Stimulated activated CD4-positive, alpha-beta T cell treated with anti-CD3 and anti-CD28 coated beads, Interleukin-2, amount 100 ng/mL, for 24 hours (primary cell): Measurements from ENCODE around the gene HEXIM1.
"Not testable (repeated sequence)": the region's sequence is repeated elsewhere in the genome, so short reads cannot be mapped to it uniquely, and the experiment has no call there.

Experiments
- DNase-seq, 2 donors: peaks; one replicate each; pipeline ENCODE4 v3.0.0-alpha.2; 2020

The HEXIM1 gene

DNA sequence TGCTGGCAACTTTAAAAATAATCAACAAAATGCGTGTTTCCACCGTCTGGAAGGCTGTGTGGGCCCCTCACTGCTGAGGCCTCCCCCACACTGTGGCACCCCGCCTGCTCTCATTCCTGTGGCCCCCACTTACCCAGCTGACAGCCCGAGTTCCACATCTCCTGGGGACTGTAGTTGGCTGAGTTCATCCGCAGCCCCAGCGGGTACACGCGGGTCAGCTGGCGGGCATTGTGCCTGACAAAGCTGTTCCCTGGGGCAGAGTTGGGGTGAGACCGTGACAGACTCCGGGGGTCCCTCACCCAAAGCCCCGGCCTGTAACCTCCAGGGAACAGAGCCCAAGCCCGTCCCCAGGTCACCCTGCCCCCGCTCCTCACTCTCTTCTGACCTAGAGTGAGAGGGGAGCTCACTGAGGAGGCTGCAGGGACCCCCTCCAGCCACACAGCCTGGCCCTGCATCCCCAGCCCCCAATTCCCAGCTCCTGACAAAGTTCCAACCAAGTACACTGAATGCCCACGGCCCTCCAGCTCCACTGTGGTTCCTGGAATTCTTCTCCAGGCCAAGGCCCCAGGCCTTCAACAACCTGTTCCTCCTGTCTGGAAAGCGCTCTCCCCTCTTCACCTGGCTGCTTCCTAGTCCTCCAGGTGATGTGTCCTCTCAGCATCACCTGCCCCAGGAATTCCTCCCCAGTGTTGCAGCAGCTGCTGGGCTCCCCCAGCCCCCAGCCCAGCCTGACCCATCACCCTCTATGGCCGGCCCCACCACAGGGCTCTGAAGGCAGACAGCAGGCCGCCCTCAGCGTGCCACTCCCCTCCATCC lies 34.0 kb upstream of the HEXIM1 start:
- DNase-seq = no peak

DNA sequence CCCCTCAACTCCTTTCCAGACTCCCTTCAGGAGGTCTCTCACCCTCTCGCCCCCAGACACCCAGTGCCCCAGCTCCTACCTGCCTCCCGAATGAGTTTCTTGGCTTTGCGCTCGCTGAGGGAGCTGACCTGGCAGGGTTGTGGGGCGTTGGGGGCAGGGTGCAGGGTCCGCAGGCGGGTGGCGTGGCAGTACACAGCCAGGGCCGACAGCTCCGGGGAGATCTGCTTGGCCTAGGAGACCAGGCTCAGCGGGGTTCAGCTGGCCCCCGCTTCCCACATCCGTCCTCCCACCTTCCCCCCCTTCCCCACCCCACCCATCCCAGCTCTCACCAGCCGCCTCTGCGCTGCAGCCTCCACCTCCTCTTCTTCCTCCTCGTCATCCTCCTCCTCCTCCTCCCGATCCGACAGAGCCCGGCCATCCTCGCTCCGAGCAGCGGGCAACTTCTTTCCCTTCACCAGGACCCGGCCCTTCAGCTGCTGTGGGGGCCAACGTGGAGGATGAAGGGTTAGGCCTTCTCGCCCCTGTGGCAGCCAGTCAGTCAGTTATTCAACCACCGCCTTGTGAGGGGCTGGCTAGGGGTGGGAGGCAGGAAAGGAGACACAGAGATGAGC lies 33.2 kb upstream of the HEXIM1 start:
- no peak for DNase-seq

DNA sequence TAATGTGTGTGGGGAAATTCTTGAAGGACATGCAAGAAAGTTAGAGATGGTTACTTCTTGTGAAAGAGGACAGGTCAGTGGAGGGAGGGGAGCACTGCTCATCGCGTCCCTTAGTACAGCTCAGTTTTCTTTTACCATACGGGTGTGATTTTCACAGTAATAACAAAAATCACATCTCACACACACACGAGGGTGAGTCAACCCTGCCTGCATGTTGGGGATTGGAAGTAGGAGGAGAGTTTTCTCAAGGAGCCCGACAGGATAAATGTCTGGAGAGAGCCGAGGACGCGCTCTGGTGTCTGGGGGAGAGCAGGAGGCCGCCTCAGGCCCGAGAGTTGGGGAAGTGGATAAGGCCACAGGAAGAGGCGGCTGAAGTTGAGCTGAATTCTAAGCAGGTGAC lies 32.4 kb upstream of the HEXIM1 start:
- no peak for DNase-seq

DNA sequence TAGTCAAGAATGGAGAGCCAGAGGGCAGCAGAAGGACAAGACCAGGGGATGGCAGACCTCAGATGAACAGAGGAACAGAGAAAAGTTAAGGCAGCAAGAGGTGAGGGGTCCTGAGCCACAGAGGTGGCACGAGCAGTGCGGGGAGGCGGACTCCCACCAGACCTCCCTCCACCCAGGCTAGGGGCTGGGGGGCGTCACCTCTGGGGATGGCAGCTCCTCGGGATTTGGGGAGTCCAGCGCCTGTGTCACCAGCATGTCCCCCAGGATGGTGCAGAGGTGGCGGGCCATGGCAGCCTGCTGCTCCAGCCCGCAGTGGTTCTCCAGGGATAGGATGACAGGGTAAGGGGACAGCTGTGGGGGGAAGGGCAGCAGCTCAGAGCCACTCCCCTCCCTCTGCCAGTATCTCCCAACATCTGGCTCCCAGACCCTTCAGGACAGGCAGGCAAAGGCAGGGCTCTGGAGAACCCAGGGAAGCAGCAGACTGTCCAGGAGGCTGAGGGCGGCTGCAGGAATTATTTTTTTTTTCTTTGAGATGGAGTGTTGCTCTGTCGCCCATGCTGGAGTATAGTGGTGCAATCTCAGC lies 31.8 kb upstream of the HEXIM1 start:
- DNase-seq = no peak

DNA sequence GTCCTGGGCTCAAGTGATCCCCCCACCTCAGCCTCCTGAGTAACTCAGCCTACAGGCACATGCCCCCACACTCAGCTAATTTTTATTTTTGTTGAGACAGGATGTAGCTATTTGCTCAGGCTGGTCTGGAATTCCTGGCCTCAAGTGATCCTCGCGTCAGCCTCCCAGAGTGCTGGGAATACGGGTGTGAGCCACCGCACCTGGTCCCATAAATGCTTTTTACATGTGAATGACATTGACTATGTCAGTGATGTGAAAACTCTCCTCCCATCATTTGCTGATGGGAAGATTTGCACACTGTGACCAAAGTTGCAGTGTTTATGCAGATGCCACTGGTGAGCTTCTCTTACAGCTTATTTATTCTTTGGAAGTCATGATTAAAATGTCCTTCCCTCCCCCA lies 30.9 kb upstream of the HEXIM1 start:
- no peak for DNase-seq

DNA sequence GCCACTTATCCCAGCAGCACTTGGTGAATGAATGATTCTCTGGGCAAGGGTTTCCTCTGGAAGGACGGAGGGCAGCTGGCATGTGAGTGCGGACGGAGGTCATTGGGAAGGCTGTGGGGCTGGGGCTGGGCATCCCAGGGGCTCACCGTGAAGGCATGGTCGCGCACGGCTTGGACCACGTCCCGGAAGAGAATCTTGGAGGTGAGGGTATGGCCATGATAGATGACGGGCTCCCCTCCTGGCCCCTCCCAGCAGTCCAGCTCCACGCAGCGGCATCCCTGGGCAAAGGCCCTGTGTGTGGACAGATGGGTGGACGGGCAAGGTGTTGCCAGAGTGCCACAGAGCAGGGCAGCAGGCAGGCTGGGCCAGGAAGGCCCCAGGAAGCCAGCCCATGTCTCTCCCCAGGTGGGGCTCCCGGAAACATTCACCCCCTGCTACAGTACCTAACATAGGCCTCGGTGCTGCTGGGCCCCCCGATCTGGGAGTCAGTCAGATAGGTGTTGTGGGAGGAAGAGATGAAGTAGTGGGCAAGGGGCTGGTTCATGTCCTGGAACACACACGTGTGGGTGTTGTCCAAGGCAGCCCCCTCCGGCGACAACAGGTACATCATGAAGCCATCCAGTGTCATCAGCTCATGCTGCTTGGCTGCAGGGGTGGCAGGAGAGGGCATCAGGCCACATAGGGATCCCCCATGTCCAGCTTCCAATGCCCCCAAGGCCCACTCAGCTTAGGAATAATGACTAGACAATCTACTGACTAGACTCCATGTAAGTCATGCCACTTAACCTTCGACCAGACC lies 30.2 kb upstream of the HEXIM1 start:
- DNase-seq = no peak

DNA sequence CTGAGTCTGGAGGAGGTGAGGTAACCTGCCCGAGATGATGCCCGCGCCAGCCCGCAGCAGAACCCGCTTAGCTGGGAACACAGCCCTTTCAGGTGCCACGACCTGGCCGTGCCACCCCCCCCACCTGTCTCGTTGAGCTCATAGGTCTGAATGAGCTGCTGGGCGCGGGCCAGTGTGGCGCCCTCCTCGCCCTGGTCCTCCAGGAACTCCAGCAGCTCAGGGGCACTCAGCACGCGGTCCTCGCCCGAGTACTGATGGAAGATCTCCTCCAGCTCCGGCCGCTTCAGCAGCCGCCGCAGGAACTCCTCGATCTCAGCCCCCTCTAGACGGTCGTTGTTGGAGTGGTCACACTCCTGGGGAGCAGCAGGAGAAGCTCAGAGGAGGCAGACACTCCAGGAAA lies 29.6 kb upstream of the HEXIM1 start:
- DNase-seq = no peak

DNA sequence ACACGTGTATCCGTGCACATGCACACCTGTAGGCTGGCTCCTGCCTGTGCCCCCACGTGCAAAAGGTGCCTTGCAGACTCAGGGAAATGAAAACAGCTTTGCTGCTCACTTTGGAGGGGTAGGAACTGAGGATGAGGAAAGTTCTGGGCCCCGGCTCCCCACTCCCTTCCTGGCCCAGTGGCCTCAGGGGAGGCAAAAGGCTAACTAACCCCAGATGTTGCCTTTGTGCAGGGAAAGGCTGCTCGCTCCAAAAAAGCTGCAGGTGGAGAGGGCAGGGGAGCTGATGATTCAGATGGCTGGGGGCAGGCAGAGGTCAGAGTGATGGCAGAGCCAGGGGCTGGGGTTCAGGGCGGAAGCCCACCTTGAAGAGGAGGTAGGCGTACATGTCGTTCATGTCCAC lies 28.3 kb upstream of the HEXIM1 start:
- no peak for DNase-seq

DNA sequence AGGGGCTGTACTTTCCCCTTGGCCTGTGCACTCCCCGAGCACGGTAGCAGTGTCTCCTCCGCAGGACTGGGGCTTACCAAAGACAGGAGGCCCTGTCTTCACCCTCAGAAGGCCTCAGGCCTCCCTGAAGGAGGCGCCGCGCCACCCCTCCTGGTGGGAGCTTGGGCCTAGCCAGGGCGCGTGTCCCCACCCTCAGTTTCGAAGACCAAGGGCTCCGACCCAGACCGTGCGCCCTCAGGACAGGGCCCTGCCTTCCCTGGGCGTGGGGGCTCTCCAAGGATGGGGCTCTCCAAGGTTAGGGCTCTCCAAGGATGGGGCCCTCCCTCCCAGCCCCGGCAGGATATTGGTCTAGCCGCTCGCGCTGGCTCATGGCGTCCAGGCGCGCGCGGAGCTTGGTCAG lies 27.7 kb upstream of the HEXIM1 start:
- DNase-seq = no peak

DNA sequence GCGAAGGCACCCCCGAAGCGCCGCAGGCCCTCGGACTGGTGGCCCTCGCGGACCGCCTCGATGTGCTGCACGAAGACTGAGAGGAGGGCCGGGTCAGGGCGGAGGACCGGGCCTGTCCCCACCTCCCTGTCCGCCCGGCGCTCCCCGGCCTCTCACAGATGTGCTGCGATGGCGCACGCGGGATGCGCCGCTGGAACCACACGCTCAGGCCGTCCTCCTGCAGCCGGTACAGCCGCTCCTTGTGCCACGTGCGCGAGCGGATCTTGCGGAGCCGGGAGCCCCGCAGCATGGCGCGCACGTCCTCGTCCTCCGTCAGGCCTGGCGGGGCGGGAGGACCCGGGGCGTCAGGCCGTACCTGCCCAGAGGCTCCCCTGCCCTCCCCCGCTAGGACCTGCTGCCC lies 27.2 kb upstream of the HEXIM1 start:
- no peak for DNase-seq

DNA sequence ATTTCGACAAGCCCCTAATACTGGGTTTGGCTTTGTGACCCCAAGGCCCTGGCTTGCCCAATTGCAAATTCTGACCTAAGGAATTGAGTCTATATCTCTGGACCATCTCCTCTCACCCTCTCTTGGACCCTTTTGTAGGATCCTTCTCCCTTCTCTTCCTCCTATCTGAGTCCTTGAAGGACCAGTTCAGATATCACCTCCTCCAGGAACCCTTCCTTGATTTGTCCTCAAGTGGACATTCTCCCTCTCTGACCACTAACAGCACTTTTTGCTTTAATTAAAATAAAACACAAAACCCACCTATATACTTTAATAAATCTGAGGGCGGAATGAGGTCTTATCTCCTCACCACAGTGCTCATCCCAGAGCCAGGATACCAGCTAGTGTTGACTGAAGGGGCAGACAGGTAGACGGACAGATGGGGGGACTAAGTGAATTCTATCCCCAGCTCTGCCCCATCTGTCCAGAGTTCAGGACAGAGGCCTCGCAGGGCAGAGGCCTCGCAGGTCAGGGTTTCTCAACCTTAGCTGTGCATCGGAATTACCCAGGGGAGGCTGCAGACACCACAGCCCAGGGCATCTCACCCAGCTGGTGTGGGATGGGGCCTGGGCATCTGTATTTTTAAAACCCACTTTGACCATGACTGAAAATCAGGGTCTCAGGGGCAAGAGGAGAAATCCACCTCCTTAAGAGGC lies 25.1 kb upstream of the HEXIM1 start:
- DNase-seq = no peak

DNA sequence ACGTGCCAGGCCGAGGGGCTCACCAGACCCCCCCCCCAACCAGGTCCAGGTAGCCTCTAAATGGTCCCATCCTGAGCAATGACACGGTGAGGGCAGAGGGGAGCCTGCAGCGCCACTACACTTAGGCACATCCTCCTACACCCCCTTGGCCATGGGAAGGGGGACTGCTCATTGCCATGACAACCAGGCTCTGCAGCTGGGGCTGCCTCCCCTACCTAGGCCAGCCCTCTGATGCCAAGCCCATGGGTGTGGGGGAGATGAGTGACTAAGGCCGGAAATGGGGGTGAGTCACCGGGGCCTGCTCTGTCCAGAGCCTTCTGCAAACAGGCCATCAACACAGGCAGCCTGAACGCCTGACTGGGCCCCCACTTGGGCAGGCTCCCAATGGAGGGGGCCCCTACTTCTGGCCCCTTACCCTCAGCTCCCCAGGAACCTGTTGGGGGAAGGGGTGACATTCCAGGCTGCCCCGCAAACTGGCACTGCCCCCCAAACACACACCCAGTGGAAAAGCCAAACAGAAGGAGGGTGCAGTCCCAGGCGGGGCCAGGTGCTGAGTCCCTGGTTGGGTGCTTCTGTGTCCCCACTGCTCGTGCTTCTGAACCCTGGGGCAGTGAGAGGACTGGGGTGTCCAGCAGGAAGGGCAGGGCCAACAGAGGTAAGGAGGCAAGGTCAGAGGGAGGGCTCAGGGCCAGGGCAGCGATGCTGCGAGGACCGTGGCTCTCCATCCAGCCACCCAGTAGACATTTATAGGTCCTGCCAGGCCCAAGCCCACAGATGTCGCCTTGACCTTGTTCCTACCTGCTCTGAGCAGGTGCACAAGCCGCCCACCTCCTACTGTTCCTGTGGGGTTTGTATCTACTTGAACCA lies 24.1 kb upstream of the HEXIM1 start:
- DNase-seq = peak in 1 of 2 donors; percentile 15

DNA sequence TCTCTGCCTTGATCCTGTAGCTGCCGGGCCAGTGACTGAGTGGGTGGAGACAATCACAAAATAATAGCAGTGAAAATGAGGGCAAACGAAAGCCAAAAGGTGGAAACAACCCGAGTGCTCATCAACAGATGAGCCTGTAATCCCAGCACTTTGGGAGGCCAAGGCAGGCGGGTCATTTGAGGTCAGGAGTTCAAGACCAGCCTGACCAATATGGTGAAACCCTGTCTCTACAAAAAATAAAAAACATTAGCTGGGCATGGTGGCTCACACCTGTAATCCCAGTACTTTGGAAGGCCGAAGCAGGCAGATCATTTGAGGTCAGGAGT lies 23.5 kb upstream of the HEXIM1 start:
- not testable (repeated sequence) for DNase-seq

DNA sequence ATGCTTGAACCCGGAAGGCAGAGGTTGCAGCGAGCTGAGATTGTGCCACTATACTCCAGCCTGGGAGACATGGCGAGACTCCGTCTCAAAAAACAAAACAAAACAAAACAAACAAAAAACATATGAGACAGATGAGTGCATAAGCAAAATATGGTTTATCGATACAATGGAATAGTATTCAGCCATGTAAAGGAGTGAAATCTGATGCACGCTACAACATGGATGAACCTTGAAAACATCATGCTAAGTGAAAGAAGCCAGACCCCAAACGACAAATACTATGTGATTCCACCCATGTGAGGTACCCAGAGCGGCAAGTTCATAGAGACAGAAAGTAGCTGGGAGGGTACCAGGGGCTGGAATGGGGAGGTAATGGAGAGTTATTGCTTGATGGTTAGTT lies 22.8 kb upstream of the HEXIM1 start:
- no peak for DNase-seq

DNA sequence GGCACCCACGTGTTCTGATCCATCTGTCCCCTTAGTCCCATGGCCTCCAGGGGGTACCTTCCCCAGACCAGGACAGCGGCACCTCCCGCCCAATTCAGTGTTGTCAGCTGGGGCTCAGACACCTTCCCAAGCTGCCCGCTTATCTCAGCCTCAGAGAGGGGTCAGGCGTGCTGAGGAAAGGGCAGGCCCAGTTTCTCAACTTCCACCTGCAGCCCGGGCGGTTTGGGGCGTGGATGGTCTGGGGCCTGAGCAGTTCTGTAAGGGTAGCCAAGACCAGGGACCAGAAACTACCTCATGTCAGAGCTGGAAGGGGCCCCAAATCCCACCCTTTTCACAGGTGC lies 21.1 kb upstream of the HEXIM1 start:
- DNase-seq = no peak

DNA sequence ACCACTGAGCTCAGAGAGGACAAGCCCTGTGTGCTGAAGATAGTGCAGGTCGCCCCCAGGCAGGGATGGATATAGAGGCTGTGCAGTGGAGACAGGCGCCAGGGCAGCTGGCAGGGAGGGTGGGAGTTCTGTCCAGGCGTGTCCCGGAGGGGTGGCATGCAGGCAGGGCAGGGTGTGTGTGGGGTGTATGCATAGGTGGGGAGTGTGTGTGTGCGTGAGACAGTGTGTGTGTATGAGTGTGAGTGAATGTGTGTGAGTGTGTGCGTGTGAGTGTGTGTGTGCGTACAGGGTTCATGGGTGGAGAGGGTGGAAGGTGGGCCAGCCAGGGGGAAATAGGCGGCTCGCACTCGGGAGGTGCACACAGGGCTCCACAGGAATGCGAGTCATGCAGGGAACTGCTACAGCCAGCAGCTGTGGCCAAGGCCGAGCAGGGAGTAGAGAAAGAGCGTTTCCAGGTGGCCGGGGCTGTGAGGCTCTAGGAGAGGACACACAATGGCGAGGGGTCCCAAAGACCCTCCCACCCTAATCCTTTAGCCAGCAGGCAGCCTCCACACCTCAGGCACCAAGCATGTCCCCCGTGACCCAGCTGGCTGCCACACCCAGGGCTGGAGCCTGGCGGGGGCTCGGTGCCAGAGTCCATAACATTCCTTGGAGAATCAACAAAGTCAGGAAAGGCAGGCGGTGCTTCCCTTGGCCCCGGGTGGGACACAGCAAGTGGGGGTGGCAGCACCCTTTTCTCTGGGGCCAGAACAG lies 20.6 kb upstream of the HEXIM1 start:
- no peak for DNase-seq

DNA sequence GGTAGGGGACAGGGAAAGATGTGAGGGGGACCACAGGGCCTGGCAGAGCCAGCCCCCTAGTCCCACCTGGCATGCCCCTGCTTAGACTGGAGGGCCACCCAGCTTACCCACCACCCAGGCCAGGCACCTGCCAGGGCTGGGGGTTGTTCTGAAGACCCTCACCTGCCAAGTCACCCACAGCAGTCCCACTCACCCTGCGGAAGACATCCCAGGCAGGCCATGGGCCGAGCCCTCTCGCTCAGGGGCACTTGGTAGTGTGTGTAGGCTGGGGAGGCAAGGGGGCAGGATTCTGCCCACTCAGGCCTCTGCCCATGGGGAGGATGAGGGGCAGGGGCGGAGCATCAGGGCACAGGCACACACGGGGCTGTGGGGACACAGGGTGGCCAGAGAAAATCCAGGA lies 19.9 kb upstream of the HEXIM1 start:
- DNase-seq = no peak

DNA sequence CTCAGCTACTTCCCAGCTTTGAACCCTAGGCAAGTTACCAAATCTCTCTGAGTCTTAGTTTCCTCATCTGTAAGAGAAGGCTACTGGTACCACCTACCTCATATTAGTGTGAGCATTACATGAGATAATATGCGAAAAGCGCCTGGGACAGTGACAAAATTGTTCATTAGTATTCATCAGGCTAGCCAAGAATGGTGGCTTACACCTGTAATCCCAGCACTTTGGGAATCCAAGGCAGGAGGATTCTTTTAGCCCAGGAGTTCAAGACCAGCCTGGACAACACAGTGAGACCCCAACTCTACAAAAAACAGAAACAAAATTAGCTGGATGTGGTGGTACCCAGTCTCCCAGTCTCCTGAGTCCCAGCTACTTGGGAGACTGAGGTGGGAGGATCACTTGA lies 19.3 kb upstream of the HEXIM1 start:
- DNase-seq = no peak

DNA sequence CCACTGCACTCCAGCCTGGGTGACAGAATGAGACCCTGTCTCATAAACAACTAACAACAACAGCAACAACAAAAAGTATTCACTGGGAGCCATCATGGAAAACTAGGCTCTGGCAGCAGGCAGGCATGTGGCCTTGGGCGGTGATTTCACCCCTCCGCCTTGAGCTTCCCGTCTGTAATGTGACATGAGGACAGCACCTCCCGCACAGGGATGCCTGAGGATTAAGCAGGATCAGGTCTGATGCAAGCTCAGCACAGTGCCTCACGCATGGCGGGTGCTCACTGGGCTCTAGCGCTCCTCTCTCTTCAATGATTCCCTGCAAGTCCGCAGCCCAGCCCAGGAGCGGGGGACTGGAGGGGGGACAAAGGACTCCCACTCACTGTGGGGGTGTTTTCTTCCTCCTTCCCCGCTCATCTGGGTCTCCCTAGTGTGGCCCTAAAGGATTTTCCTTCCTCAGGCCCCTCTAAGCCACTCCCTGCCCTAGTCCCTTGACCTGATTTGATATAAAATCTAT lies 18.8 kb upstream of the HEXIM1 start:
- no peak for DNase-seq

DNA sequence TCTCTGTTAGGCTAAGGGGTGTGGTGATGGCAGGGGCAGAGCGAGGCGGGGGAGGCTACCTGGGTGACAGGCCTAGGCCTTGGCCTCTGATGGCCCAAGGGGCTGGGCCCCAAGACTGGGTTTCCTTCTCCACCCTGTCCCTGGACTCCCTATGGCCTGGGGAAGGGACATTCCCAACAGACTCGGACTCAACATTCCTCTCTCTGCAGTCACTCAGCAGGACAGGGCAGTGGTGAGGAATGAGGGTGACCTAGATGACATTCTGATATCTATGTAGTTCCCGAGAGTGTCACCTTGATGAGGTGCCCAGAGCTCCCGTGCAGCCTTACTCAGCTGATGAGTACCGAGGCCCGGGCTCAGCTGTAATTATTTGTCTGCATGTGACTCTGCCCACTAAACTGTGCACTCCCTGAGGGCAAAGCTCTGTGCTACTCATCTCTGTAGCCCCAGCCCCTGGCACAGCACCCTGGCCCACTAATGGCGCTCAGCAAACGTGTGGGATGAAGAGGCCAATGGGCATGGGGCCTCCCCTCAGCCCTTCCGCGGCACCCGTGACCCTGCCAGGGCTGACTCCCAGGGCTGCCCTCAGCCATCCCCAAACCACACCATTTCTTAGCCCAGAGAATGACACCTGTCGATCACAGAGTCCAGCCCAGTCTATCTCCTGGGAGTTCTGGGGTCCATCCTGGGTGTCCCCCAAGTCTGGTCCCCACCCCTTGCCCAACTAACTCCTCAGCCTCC lies 18.2 kb upstream of the HEXIM1 start:
- no peak for DNase-seq
